Epithelial cell of proximal tubule (primary cell): Measurements from ENCODE around the gene LRP5. TPM values are rescaled to one million over a fixed set of nuclear protein-coding genes. Genes with fewer than 3 reads are reported as not detected.

Source experiments
- DNase-seq: peaks from one replicate; pipeline ENCODE4 v3.0.0-alpha.2; 2011; ENCODE audit warnings: low read depth
- H3K4me3 ChIP-seq: 2 replicates; pipeline ENCODE4 v1.5.1; 2011; ENCODE audit warnings: low read depth, mild to moderate bottlenecking, low read length
- CTCF ChIP-seq: conservative IDR thresholded peaks from 2 replicates; pipeline ENCODE4 v1.5.1; 2012; ENCODE audit warnings: low read depth, mild to moderate bottlenecking, low read length
- total RNA-seq: library from RNA; depleted of rRNA; stranded (reverse); fragments of >200 nt; gene quantifications from 2 replicates; pipeline ENCODE4 v1.2.3, GENCODE V29; 2015

LRP5 gene
- total RNA-seq, 1 donor from 2014 or later, result 22.4 TPM

DNA sequence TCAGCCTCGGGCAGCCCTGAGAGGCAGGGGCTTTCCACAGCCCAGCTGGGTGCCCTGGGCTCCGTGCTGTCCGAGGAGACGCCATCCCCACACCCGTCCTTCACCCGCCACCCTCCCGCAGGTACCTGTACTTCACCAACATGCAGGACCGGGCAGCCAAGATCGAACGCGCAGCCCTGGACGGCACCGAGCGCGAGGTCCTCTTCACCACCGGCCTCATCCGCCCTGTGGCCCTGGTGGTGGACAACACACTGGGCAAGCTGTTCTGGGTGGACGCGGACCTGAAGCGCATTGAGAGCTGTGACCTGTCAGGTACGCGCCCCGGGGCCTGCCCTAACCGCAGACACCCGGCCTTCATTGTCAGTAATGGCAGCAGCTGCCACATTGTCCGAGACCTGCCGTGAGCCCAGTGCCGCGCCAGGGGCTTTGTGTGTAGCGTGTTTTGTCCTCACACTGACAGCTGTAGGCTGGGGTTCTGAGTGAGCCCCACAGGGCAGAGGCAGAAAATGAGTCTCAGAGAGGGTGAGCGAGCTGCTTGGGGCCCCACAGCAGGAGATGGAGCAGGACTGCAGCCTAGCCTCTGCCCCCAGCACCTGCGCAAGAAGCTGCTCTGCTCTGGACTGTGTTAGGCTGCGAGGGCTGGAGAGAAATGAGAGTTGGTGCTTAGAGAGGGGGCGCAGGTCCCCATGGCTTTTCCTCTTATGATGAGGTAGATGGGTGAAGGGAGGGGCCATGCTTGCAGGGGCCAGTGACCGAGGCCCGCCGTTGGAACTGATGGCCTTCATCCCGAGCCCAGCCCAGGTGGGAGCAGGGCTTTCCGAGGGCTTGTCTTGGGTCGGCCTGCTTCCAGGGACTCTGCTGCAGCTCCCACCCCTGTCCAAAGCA is 112.8 kb downstream of the LRP5 start:
- no peak for DNase-seq
- no peak for TF ChIP-seq CTCF
- H3K4me3 ChIP-seq, result no peak overlapping the region

GRCh38 chr11:68425866-68426380 is 113.5 kb downstream of the LRP5 start:
- H3K4me3 ChIP-seq, result no peak overlapping the region
- TF ChIP-seq CTCF, result no peak
- no peak for DNase-seq

- no peak overlapping the region for H3K4me3 ChIP-seq
- no peak for DNase-seq
- TF ChIP-seq CTCF, result no peak
These were observed 117.3 kb downstream of the LRP5 start for GRCh38 chr11:68429661-68430060.

DNA sequence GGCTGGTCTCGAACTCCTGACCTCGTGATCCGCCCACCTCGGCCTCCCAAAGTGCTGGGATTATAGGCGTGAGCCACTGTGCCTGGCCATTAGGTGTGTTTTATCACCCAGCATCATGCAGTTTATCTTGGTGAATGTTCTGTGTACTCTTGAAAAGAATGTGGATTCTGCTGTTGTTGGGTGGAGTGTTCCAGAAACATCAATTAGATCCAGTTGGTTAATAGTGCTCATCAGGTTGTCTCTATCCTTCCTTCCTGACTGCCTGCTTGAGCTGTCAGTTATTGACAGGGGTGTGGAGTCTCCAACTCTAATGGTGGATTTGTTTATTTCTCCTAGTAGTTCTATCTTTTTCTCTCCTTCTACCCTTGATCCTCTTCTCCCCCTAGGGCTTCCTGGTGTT is 118.0 kb downstream of the LRP5 start:
- no peak for TF ChIP-seq CTCF
- peak; percentile 48 for DNase-seq
- H3K4me3 ChIP-seq, result no peak overlapping the region

- DNase-seq, result no peak
- no peak overlapping the region for H3K4me3 ChIP-seq
- TF ChIP-seq CTCF, result no peak
These were observed 118.4 kb downstream of the LRP5 start for GRCh38 chr11:68430801-68431200.

DNA sequence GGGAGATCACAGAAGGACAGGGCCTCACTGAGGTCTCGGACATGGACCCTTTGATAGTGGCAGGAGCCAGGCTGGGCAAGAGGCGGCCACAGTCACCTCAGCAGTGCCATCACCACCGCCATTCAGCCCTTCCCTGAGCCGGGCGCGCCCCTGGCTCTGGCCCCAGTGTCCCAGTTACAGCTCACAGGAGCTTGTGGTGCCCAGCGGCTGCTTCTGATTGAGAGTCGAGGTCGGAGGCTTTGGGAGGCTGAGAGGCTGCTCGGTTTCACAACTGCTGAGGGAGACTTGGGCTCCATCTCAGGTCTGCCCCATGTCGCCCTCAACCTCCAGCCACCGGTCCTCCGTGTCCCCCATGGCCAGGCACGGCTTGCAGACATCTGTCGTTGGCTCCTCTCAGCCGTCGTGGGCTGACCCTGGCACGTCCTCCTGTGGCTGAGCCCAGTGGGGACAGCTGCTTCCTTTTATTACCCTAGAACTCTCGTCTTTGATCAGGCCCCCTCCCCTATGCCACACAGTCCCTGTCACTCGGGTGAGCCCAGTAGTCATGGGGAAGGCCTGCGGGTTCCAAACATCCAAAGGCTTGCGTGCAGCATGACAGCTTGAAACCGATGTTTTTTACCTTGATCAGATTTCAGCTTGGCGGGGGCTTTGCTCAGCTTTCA is 119.7 kb downstream of the LRP5 start:
- no peak overlapping the region for H3K4me3 ChIP-seq
- no peak for TF ChIP-seq CTCF
- DNase-seq, result no peak
